HG03025 (cell line): Measurements from ENCODE around the gene BSND.

ENCODE experiments used
- ATAC-seq: cut with Tn5 transposase; IDR thresholded peaks from one replicate; pipeline ENCODE4 v1.9.1; 2021; ENCODE audit warnings: mild to moderate bottlenecking, moderate library complexity; ENCODE audit not compliant: unreplicated experiment, low FRiP score

The BSND gene

DNA sequence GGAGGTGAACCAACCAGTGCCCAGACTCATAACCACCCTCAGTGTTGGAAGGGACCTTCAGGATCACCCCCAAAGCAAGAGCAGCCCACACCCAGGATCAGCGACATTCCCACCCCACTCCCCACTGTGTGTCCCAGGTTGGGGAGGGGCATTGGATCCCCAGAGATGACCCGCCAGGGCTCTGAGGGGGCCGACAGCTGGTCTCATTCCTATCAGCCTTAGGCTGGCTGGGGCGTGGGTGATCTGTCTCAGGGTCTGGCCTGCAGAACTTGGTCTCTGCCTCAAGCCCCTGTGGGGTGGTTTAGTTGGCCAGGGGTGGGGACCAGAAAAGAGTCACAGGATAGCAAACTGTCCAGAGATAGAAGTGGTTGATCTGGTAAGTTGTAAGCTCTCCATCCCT, 7.8 kb upstream of the BSND start:
- ATAC-seq: no peak

DNA sequence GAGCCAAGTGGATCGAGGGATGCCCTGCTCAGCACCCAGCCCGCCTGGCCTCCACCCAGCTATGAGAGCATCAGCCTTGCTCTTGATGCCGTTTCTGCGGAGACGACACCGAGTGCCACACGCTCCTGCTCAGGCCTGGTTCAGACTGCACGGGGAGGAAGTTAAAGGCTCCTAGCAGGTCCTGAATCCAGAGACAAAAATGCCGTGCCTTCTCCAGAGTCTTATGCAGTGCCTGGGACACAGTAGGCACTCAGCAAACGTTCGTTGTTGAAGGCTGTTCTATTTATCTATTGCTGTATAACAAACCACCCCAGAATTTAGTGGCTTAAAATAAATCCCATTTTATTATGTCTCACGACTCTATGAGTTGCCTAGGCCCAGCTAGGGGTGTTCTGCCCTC, 6.8 kb upstream of the BSND start:
- no peak for ATAC-seq

DNA sequence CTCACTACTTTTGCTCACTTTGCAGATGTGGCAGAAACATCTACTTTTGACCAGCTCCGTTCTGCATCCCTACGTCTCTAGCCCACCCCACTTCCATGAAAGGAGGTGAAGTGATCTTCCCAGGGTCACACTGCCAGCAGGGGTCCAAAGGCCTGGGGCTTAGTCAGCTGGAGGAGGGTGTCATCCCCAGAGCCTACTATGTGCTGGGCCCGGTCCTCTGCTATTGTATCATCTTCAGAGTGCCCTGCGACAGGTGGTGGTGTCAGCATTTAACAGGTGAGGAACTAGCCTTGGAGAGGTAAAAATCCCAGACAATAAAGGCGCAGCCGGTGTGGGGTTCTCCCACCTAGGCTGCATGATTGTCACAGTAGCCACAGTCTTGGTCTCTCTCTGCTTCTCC, 5.6 kb upstream of the BSND start:
- no peak for ATAC-seq

GRCh38 chr1:54994355-54994990, 4.3 kb upstream of the BSND start:
- no peak for ATAC-seq

- ATAC-seq: no peak
Measured at GRCh38 chr1:54995013-54995760, 3.5 kb upstream of the BSND start.

DNA sequence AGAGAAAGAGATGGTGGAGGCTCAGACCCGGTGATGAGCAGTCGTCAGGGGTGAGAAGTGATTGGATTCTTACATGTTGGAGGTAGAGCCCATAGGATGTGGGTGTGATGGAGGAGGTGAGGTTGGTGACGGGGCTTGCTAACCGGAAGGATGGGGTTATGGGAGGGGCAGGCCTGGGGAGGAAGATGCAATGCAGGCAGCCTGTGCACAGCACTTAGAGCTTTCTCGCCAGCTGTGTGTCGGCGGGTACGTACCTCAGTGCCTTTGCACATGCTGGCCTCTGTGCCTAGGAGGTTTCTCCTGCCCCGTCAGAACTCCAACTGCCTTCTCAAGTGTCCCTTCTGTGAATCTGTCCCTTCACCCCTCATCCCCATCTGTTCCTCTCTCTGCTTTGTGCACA, 2.9 kb upstream of the BSND start:
- ATAC-seq: no peak

- ATAC-seq: no peak
Measured at GRCh38 chr1:54996359-54996868, 2.3 kb upstream of the BSND start.

- ATAC-seq: no peak
Measured at GRCh38 chr1:54996869-54997710, 1.6 kb upstream of the BSND start.

DNA sequence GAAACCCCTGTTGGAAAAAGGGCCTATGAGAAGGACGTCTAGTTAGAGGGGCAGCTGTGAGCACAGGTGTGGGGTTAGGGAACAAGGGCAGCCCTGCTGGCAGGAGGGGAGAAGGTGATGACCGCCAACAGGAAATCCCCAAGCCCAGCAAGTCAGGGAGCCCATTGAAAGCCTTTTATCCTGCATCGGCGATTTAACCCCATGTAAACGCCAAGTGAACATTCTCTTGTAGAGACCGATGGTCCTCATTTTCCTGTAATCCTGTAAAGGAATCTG, 1.1 kb upstream of the BSND start:
- no peak for ATAC-seq

DNA sequence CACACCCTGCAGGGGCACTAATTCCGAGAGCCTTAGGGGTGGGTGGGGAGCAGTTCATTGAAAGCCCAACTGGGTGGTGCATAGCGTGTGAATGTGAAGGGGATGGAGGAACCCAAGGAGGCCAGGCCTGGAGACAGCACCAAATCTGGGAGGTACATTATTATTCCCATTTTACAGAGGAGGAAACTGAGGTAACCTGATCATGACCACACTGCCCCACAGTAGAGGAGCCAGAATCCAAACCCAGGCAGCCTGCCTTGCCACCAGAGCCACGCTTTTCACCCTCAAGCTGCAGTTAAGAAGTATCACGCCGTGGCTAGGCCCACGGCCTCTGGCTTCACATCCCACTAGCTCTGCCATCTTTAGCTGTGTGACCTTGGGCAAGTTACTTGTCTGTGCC, 633 bp upstream of the BSND start:
- ATAC-seq: no peak

DNA sequence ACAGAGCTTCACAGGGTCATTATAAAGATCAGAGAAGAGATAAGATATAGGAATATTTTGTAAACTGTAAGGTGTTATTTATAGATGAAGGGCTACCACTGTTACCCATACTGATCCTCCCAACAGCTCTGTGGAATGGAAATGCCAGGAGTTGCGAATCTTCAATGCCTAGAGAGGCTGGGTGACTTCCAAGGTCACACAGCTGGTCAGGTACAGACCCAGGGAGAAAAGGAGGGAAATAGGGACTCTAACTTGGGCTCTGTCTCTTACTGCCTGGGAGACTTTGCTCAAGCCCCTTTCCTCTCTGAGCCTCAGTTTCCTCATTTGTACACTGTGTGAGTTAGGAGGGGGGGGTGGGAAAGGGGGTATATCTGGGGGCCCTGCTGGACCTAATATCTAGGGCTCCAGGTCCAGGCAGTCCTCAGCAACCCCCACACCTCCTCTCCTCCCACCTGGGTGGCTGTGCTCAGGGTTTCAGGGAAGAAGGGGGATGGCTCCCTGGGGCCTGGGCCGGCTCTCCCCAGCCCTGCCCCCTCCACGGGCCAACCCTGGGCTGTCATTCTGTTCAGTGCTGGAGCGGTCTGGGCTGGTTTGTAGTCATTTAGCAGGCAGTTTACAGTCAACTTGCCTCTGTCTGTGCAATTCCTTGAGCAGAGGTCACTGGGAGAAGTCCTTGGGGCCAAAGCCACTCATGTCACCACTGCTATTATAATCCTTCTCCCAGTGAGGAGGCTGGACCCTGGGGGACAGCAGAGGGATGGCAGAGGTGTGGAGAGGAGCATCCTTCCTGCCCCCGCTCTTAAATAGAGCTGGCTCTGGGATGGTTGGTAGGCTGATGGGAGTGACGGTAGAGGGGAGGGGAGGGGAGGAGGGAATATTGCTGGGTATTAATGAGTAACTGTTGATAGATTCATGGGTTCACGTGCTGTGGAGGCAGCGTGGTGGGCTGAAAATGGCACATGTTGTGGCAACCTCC, 1.7 kb downstream of the BSND start:
- ATAC-seq: no peak

GRCh38 chr1:55001311-55001710, 2.6 kb downstream of the BSND start:
- no peak for ATAC-seq

DNA sequence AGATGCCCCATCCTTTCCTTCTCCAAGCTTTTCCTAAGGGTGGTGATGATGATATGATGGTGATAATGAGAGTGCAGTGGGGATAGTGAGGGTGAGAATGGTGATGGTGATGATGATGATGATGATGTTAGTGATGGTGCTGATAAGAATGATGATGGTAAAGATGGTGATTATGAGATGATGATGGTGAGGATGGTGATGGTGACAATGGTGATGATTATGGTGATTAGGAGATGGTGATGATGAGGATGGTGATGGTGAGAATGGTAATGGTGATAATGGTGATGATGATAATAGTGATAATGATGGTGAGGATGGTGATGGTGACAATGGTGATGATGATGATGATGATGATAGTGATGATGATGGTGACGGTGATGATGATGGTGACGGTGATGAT, 4.0 kb downstream of the BSND start:
- ATAC-seq: no peak

DNA sequence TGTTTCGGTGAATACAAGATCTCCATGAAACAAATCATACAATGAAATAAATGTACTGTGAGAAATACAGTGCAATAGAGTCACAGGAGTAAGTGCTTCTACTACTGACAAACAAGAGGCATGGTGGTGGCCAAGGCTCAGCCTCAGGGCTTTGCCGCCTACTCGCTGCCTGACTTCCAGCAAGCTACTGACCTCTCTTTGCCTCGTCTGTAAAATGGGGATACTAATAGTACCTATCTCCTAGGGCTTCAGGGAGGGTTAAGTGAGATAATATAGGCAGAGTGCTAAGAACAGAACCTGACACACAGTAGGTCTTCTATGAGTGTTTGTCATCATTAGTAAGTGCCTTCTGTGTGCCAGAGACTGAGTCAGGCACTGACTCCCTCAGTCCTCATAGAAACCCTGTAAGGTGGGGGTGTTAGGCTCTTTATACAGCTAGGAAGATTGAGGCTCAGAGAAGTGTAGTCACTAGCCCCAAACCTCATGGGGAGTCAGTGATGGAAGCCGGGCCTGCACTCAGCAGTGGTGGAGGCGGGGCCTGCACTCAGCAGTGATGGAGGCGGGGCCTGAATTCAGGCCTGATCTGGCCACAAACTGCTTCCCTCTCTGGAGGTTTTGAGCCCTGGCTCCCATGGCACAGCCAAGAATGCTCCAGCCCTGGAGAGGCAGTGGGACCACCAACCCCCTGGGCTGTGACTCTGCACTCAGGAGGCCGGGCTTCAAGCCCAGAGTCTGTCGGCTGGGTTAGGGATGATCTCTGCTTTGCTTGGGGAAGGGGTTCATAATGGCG, 6.8 kb downstream of the BSND start:
- no peak for ATAC-seq

DNA sequence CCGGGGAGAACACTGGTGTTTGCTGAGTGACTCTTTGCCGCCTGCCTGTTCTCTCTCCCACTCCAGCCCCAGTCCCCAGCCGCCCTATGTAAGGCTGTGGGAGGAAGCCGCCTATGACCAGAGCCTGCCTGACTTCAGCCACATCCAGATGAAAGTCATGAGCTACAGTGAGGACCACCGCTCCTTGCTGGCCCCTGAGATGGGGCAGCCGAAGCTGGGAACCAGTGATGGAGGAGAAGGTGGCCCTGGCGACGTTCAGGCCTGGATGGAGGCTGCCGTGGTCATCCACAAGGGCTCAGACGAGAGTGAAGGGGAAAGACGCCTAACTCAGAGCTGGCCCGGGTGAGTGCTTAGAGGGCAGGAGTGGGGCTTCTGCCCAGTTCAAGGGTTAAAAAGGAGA, 8.2 kb downstream of the BSND start:
- ATAC-seq: no peak

DNA sequence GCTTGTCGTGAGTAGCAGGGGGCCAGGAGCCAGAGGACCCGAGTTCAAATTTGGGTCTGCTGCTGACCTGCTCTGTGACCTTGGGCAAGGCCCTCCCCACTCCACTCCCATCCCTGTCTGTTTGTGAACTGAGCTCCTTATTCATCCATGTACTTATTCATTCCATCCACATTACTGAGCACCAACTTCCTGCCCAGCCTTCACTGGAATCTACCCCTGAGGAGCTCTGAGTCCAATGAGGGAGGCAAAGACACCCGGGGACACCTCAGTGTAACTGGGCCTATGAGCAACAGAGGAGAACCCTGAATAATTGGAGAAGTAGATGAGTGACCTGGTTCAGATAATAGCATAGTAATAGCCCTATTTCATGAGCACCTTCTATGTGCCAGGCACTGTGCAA, 8.9 kb downstream of the BSND start:
- ATAC-seq: no peak

DNA sequence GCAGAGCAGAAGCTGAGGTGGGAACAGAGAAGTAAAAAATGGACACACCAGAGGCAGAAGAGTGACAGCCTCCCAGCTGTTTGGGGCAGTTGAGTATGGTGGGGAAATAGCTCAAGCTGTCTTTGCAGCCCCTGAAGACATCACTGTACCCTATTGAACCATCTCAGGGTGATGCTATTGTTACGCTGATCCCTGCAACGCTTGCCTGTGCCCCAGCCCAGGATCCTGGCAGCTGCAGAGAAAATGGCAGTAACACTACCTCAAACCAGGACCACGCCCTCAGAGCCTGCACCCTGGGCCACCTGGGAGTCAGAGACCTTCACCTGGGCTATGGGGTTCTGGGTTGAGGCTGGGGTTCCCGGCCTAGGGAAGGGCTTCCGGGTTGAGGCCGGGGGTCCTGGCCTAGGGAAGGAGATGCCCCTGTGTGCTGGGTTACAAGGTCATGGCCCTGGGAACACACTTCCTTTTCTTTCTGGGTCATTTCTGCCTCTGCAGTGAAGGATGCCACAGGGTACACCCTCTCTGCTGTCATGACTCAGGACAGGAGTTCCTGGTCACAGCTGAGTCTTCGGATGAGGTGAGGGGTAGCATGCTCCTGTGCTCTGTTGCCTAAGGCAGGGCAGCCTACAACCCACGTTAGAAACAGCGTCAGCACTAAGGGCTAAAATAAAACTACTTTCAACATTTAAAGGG, 11.6 kb downstream of the BSND start:
- ATAC-seq: no peak

GRCh38 chr1:55010887-55011217, 12.1 kb downstream of the BSND start:
- no peak for ATAC-seq

GRCh38 chr1:55012661-55013060, 13.9 kb downstream of the BSND start:
- ATAC-seq: no peak
